Loucy (cell line): Measurements from ENCODE around the gene TTC24.

ENCODE experiments used
- EZH2phosphoT487 ChIP-seq: fragments of 200-600 bp; IDR thresholded peaks from 2 replicates; pipeline ENCODE4 v1.6.1; 2018; ENCODE audit warnings: antibody characterized with exemption, mild to moderate bottlenecking, moderate library complexity, borderline replicate concordance
- TF ChIP-seq, protein P1 (sequence below): fragments of 200-600 bp; sonication (generic); conservative IDR thresholded peaks from 2 replicates; pipeline ENCODE4 v1.5.1; 2014; ENCODE audit warnings: mild to moderate bottlenecking, antibody characterized with exemption, low read length

- TF ChIP-seq, protein P1, sequence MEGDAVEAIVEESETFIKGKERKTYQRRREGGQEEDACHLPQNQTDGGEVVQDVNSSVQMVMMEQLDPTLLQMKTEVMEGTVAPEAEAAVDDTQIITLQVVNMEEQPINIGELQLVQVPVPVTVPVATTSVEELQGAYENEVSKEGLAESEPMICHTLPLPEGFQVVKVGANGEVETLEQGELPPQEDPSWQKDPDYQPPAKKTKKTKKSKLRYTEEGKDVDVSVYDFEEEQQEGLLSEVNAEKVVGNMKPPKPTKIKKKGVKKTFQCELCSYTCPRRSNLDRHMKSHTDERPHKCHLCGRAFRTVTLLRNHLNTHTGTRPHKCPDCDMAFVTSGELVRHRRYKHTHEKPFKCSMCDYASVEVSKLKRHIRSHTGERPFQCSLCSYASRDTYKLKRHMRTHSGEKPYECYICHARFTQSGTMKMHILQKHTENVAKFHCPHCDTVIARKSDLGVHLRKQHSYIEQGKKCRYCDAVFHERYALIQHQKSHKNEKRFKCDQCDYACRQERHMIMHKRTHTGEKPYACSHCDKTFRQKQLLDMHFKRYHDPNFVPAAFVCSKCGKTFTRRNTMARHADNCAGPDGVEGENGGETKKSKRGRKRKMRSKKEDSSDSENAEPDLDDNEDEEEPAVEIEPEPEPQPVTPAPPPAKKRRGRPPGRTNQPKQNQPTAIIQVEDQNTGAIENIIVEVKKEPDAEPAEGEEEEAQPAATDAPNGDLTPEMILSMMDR, result peak; percentile 70
- no peak for TF ChIP-seq EZH2phosphoT487
Observed at GRCh38 chr1:156602557-156602993, 23.1 kb downstream of the TTC24 start.
